Mesendoderm (in vitro differentiated cells): ENCODE results near the gene GNB1L.

ENCODE experiments used
- DNase-seq: peaks from one replicate; pipeline ENCODE4 v3.0.0; 2013
- H2AK5ac ChIP-seq: 2 replicates; pipeline ENCODE4 v1.6.1; 2013; ENCODE audit warnings: low read length, inconsistent platforms
- H2BK120ac ChIP-seq: 2 replicates; pipeline ENCODE4 v1.6.1; 2013; ENCODE audit warnings: low read depth, mild to moderate bottlenecking, low read length, moderate library complexity, mixed read lengths
- H2BK15ac ChIP-seq: replicated peaks from 2 replicates; pipeline ENCODE4 v1.6.1; 2013; ENCODE audit warnings: low read depth, mild to moderate bottlenecking, moderate library complexity
- H2BK5ac ChIP-seq: 2 replicates; pipeline ENCODE4 v1.6.1; 2013; ENCODE audit warnings: low read length, inconsistent platforms
- H3K18ac ChIP-seq: 2 replicates; pipeline ENCODE4 v1.6.1; 2013; ENCODE audit warnings: mild to moderate bottlenecking, low read length, mixed read lengths
- H3K23ac ChIP-seq: one replicate; pipeline ENCODE4 v1.6.1; 2013; ENCODE audit warnings: low read length
- H3K27ac ChIP-seq: 2 replicates; pipeline ENCODE4 v1.5.1; 2013; ENCODE audit warnings: low read depth, mild to moderate bottlenecking, inconsistent platforms, low read length, moderate library complexity
- H3K27me3 ChIP-seq: 2 replicates; pipeline ENCODE4 v1.6.1; 2013; ENCODE audit warnings: low read length, control low read depth, mild to moderate bottlenecking, inconsistent platforms; ENCODE audit not compliant: insufficient read depth, poor library complexity
- H3K36me3 ChIP-seq: 2 replicates; pipeline ENCODE4 v1.6.1; 2013; ENCODE audit warnings: low read length, inconsistent platforms; ENCODE audit not compliant: control insufficient read depth, insufficient read depth
- H3K4ac ChIP-seq: one replicate; pipeline ENCODE4 v1.6.1; 2013; ENCODE audit warnings: low read depth, mild to moderate bottlenecking, low read length, moderate library complexity
- H3K4me1 ChIP-seq: 2 replicates; pipeline ENCODE4 v1.6.1; 2013; ENCODE audit warnings: low read depth, low read length, inconsistent platforms; ENCODE audit not compliant: control insufficient read depth
- H3K4me2 ChIP-seq: 2 replicates; pipeline ENCODE4 v1.6.1; 2013; ENCODE audit warnings: low read length
- H3K4me3 ChIP-seq: 2 replicates; pipeline ENCODE4 v1.5.1; 2013; ENCODE audit warnings: mild to moderate bottlenecking, low read length
- H3K56ac ChIP-seq: one replicate; pipeline ENCODE4 v1.6.1; 2013; ENCODE audit warnings: low read length
- H3K79me1 ChIP-seq: 2 replicates; pipeline ENCODE4 v1.6.1; 2013; ENCODE audit warnings: low read length, inconsistent platforms
- H3K79me2 ChIP-seq: 2 replicates; pipeline ENCODE4 v1.6.1; 2013; ENCODE audit warnings: mild to moderate bottlenecking, low read length; ENCODE audit not compliant: control insufficient read depth, insufficient read depth
- H3K9ac ChIP-seq: 2 replicates; pipeline ENCODE4 v1.6.1; 2013; ENCODE audit warnings: low read length, inconsistent platforms
- H4K5ac ChIP-seq: one replicate; pipeline ENCODE4 v1.6.1; 2013; ENCODE audit warnings: low read length
- H4K8ac ChIP-seq: one replicate; pipeline ENCODE4 v1.6.1; 2013; ENCODE audit warnings: low read depth, mild to moderate bottlenecking, control low read depth, low read length, moderate library complexity
- WGBS: extraction: QIAGEN DNeasy Blood & Tissue Kit; methylation state at CpG from one replicate; pipeline ENCODE4 v1.1.7; 2013; ENCODE audit warnings: low lambda C conversion rate, missing lambda C conversion rate; ENCODE audit not compliant: insufficient coverage; ENCODE audit errors: extremely low coverage; 5-methylcytosine and 5-hydroxymethylcytosine counted together

Gene GNB1L

DNA sequence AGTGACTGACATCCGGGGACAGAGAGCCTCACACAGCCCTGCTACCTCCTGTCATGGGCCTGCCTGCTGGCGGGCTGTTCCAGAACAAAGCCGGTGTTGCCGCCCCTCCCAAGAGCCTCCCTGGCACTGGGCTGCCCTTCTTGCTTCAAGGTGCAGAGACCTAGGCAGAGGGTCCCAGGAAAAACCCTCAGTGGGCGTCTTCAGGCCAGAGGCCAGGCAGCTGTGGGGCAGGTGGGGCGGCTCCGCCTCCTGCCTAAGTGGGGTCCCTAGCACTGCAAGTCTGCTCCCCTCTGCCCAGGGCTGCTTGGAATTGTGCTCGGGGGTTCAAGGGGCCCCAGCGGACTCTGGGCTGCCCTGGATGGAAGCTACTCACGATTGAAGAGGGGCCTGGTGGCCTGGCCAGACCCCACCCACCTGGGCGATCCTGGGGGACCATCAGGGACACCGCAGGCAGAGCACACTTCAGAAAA lies 20.4 kb upstream of the GNB1L start:
- no peak overlapping the region for H4K8ac ChIP-seq
- no CpG with 5 or more reads among the region's 12 CpGs for WGBS
- no peak overlapping the region for H3K18ac ChIP-seq
- no peak overlapping the region for H3K4me3 ChIP-seq
- H3K4me1 ChIP-seq = peaks cover 1% of the 10 kb centered on the region
- no peak overlapping the region for H2BK15ac ChIP-seq
- no peak overlapping the region for H3K23ac ChIP-seq
- no peak overlapping the region for H3K4me2 ChIP-seq
- no peak overlapping the region for H3K4ac ChIP-seq
- no peak overlapping the region for H2BK5ac ChIP-seq
- H3K36me3 ChIP-seq = no peaks in the 10 kb centered on the region
- peaks cover 5% of the 10 kb centered on the region for H3K79me2 ChIP-seq
- peaks cover 3% of the 10 kb centered on the region for H3K79me1 ChIP-seq
- H3K56ac ChIP-seq = no peak overlapping the region
- no peak for DNase-seq
- H3K27me3 ChIP-seq = no peaks in the 10 kb centered on the region
- no peak overlapping the region for H2BK120ac ChIP-seq
- no peak overlapping the region for H4K5ac ChIP-seq
- H3K9ac ChIP-seq = no peak overlapping the region
- H2AK5ac ChIP-seq = no peak overlapping the region
- no peak overlapping the region for H3K27ac ChIP-seq

GRCh38 chr22:19874307-19875060 lies 19.8 kb upstream of the GNB1L start:
- Histone ChIP-seq H3K23ac (no peak overlapping the region), H3K4me3 (no peak overlapping the region), H3K56ac (no peak overlapping the region), H4K8ac (no peak overlapping the region), H2BK120ac (no peak overlapping the region), H3K4me2 (no peak overlapping the region), H4K5ac (no peak overlapping the region), H3K18ac (no peak overlapping the region), H3K27me3 (no peaks in the 10 kb centered on the region), H3K36me3 (no peaks in the 10 kb centered on the region), H3K27ac (no peak overlapping the region), H3K4me1 (no peaks in the 10 kb centered on the region), H2AK5ac (no peak overlapping the region), H3K9ac (no peak overlapping the region), H3K79me2 (no peaks in the 10 kb centered on the region), H3K79me1 (peaks cover 1% of the 10 kb centered on the region), H3K4ac (no peak overlapping the region), H2BK5ac (no peak overlapping the region), H2BK15ac (no peak overlapping the region)
- no peak for DNase-seq
- no CpG with 5 or more reads among the region's 27 CpGs for WGBS

DNA sequence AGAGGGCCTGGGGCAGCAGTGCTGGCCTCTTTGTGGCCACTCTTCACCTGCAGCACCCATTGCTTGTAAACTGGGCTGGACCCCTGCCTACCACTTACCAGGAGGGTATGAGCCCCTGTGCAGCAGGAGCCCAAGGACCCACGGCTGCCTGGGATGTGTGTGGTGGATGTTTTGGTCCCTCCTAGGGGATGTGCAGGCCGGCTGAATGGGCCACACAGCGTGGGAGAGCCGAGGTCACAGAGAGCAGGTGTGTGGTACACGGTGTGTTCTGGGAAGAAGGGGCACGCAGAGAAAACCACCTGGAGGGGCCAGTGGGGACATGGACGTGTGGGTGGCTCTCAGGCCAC lies 19.3 kb upstream of the GNB1L start:
- DNase-seq = no peak

GRCh38 chr22:19873138-19873959 lies 18.7 kb upstream of the GNB1L start:
- no CpG with 5 or more reads among the region's 27 CpGs for WGBS
- DNase-seq = no peak
- no peak overlapping the region for H3K23ac ChIP-seq

More for the DNA sequence above, 19.3 kb upstream of the GNB1L start:
- no peak overlapping the region for H3K18ac ChIP-seq
- H2AK5ac ChIP-seq = no peak overlapping the region
- H3K4me1 ChIP-seq = no peaks in the 10 kb centered on the region
- no peak overlapping the region for H4K5ac ChIP-seq
- no peak overlapping the region for H3K56ac ChIP-seq
- H3K4me2 ChIP-seq = no peak overlapping the region
- no peak overlapping the region for H3K4me3 ChIP-seq
- no peaks in the 10 kb centered on the region for H3K79me2 ChIP-seq
- no peak overlapping the region for H4K8ac ChIP-seq
- no peak overlapping the region for H3K9ac ChIP-seq
- no peak overlapping the region for H3K4ac ChIP-seq
- no CpG with 5 or more reads among the region's 7 CpGs for WGBS
- no peaks in the 10 kb centered on the region for H3K36me3 ChIP-seq
- H3K23ac ChIP-seq = no peak overlapping the region
- H2BK15ac ChIP-seq = no peak overlapping the region
- H2BK120ac ChIP-seq = no peak overlapping the region
- no peak overlapping the region for H2BK5ac ChIP-seq
- H3K27ac ChIP-seq = no peak overlapping the region
- H3K27me3 ChIP-seq = no peaks in the 10 kb centered on the region
- H3K79me1 ChIP-seq = peaks cover 1% of the 10 kb centered on the region

GRCh38 chr22:19872779-19873137 lies 18.1 kb upstream of the GNB1L start:
- no peaks in the 10 kb centered on the region for H3K79me2 ChIP-seq
- H3K36me3 ChIP-seq = no peaks in the 10 kb centered on the region
- H3K27me3 ChIP-seq = no peaks in the 10 kb centered on the region
- H2BK15ac ChIP-seq = no peak overlapping the region
- no peak overlapping the region for H3K4ac ChIP-seq
- H3K18ac ChIP-seq = no peak overlapping the region
- WGBS = no CpG with 5 or more reads among the region's 7 CpGs
- no peak overlapping the region for H4K5ac ChIP-seq
- H3K4me2 ChIP-seq = no peak overlapping the region
- H2BK120ac ChIP-seq = no peak overlapping the region
- DNase-seq = no peak
- H3K27ac ChIP-seq = no peak overlapping the region
- no peak overlapping the region for H2AK5ac ChIP-seq
- H2BK5ac ChIP-seq = no peak overlapping the region
- no peak overlapping the region for H3K9ac ChIP-seq
- H3K79me1 ChIP-seq = no peaks in the 10 kb centered on the region
- no peaks in the 10 kb centered on the region for H3K4me1 ChIP-seq
- no peak overlapping the region for H3K23ac ChIP-seq
- H3K56ac ChIP-seq = no peak overlapping the region
- no peak overlapping the region for H3K4me3 ChIP-seq
- no peak overlapping the region for H4K8ac ChIP-seq

More at GRCh38 chr22:19873138-19873959, 18.7 kb upstream of the GNB1L start:
- H2AK5ac ChIP-seq = no peak overlapping the region
- no peak overlapping the region for H4K5ac ChIP-seq
- H2BK15ac ChIP-seq = no peak overlapping the region
- H3K79me2 ChIP-seq = no peaks in the 10 kb centered on the region
- H3K9ac ChIP-seq = no peak overlapping the region
- H3K79me1 ChIP-seq = peaks cover 1% of the 10 kb centered on the region
- H3K4me1 ChIP-seq = no peaks in the 10 kb centered on the region
- H4K8ac ChIP-seq = no peak overlapping the region
- no peaks in the 10 kb centered on the region for H3K36me3 ChIP-seq
- H3K4me2 ChIP-seq = no peak overlapping the region
- H3K4ac ChIP-seq = no peak overlapping the region
- no peaks in the 10 kb centered on the region for H3K27me3 ChIP-seq
- no peak overlapping the region for H2BK120ac ChIP-seq
- no peak overlapping the region for H2BK5ac ChIP-seq
- H3K4me3 ChIP-seq = no peak overlapping the region
- no peak overlapping the region for H3K27ac ChIP-seq
- no peak overlapping the region for H3K18ac ChIP-seq
- no peak overlapping the region for H3K56ac ChIP-seq
